Measurements from ENCODE around the gene CELF2.

CELF2 gene

GRCh38 chr10:11262494-11263345 is 245.0 kb downstream of the CELF2 start:
- DNase-seq (ENCODE audit: low read depth in 1 of 2, low spot score in 1 of 2), result no peak

DNA sequence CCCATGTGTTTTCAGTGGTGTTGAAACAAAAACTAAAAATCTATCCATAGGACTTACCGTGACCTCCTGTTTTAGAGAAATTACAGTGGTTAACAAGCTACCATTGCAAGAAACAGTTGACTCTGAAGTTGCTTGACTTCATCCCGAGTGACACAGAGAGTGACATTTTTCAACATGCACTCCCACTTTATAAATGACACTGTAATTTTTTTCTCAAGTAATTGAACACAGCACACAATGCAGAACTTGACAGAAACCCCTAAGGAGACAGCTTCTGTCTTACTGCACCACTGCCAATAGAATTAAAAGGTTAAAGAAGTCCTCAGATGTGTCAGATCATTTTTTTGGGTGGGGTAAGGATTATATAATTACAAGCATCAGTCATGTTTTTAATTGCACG is 246.1 kb downstream of the CELF2 start:
- no peak for DNase-seq (ENCODE audit: low read depth in 1 of 2, low spot score in 1 of 2)

- no peak for DNase-seq (ENCODE audit: low read depth in 1 of 2, low spot score in 1 of 2)
Observed at GRCh38 chr10:11264296-11265048, 246.8 kb downstream of the CELF2 start.

DNA sequence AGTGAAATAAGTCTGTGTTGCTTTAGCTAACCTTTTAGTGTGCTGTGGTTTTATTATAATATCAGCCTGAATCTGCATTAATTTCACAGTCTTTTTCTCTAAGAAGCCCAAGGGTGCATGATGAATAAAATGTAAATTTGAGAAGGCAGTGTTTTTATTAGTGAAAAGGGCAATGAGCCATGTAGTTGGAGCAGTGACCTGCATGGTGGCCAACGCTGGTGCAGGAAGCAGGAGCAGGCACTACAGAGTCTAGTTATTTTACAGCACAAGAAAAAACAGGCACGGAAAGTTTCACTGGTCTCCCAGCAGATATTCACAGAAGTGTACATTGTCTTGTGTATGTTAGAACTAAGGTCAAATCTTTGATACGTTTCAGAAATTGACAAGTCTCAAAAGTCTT is 247.8 kb downstream of the CELF2 start:
- no peak for DNase-seq (ENCODE audit: low read depth in 1 of 2, low spot score in 1 of 2)

GRCh38 chr10:11266426-11266825 is 248.8 kb downstream of the CELF2 start:
- DNase-seq (ENCODE audit: low read depth in 1 of 2, low spot score in 1 of 2), result no peak

DNA sequence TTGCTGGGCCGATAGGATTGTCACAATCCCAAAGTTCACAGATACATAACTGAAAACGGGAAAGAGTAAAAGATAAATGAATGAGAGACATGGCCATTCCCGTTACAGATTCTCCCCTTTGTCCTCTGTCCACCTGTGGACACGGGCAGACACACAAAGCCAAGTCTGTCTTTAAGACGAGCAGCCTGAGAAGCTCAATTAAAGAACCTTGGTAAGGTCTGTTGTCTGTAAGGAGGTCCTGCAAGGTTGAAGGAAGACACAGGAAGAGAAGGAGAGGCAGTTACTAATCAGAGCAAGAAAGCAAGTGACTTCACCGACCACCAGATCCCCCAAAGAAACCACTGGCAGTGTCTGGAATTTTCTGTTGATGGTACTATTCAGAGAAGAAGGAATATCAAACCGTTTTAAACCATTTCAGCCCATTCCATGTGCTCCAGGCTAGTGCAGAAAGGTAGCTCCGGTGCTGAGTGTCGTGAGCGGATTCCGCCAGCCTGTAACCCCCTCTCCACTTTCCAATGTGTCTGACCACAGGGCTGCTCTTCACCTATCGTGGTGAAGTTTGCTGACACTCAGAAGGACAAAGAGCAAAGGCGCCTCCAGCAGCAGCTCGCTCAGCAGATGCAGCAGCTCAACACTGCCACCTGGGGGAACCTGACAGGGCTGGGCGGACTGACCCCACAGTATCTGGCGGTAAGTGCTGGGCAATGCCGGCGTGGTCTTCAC is 252.6 kb downstream of the CELF2 start:
- peak; percentile 52 to 68 for DNase-seq (ENCODE audit: low read depth in 1 of 2, low spot score in 1 of 2)

GRCh38 chr10:11270858-11271179 is 253.1 kb downstream of the CELF2 start:
- DNase-seq (ENCODE audit: low read depth in 1 of 2, low spot score in 1 of 2), result no peak

DNA sequence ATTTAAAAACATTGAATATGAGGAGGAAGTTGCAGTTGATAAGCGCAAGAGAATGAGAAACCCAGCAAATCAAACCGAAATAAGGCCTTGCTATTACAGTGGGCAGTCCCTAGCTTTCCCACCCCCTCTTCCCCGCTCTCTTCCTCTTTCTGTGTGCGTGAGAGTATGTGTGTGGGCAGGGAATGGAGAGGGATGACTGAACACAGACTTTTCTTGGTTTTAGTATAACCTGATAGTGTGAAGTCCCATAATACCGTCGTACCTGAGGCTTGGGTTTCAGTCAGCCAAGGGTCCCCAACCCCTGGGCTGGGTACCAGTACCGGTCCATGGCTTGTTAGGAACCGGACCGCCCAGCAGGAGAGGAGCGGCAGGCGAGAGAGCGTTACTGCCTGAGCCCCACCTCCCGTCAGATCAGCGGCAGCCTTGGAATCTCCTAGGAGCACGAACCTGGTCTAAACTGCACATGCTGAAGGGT is 255.3 kb downstream of the CELF2 start:
- DNase-seq (ENCODE audit: low read depth in 1 of 2, low spot score in 1 of 2), result peak in 1 of 2 donors; percentile 42

DNA sequence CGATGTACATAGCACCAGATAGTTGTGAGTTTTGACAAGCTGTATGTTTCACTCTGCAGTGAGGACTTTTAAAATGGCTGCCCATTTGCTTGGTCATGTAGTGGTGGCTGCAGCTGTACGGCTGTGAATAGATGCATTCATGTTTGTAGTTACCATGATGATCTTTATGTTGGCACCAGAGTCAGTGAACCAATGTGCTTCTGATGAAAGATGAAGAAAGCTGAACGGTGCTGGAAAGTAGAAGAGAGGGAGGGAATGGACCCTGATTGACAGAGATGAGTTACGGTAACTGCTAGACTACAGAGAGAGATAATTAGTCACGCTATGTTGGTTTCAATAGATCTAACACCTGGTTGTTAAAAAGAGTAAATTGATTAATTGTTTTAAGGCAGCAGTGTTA is 256.8 kb downstream of the CELF2 start:
- DNase-seq (ENCODE audit: low read depth in 1 of 2, low spot score in 1 of 2), result no peak

GRCh38 chr10:11275651-11276050 is 258.0 kb downstream of the CELF2 start:
- DNase-seq (ENCODE audit: low read depth in 1 of 2, low spot score in 1 of 2), result no peak

DNA sequence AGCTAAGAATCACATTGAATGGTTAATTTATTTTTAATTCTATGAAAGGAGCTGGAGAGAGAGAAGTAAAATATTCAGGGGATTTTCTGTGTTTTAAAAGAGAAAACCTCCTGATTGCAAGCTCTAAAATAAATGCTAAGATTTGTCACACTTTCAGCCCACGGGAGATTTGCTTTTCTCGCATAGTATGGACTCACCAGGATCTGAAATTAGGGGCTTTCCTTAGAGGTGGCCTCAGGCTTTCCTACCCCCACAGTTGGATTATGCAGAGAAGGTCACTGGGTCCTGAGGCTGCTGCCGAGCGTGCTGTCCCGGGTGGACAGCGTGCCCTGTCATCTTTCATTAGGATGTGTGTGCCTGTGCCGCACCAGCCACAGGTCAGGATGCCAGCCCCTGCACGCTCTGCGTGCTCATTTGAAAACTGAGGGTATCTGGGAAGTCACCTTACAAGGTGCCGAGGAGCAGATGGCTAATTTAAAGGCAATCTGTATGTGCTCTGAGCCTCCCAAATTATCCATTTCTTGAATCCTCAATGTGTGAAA is 258.8 kb downstream of the CELF2 start:
- DNase-seq (ENCODE audit: low read depth in 1 of 2, low spot score in 1 of 2), result no peak

GRCh38 chr10:11279314-11279713 is 261.6 kb downstream of the CELF2 start:
- DNase-seq (ENCODE audit: low read depth in 1 of 2, low spot score in 1 of 2), result no peak

DNA sequence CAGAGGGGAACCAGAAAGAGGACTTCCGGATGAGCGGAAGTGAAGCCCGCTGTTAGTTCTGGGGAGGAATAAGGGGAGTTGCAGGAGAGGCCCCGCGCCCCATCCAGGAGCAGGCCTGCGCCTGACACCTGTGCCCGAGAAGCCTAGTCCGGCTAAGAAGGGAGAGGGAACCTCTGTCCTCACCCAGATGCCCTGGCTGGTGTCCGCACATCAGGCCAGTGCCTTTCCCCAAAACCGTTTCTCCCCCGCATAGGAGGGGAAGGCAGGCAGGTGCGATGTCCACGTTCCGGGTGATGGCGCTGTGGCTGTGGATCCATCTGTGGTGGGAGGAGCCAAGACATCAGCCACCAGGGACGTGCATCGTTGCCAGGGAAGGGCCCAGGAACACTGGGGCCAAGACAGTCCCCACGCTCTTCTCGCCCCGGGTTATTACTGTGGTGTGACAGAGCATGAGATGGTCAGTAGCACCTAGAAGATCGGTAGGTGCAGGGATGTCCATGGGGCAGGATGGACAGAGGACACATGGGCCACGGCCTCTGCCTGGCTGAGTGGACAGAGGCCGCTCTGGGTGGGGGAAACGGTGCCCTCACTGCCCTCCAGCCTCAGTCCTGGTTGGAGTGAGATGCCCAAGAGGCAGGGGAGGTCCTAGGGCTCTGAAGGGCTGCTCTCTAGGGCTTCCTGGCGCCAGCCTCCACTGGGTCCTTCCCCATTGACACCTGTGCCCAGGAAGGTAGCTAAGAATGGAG is 262.7 kb downstream of the CELF2 start:
- no peak for DNase-seq (ENCODE audit: low read depth in 1 of 2, low spot score in 1 of 2)

DNA sequence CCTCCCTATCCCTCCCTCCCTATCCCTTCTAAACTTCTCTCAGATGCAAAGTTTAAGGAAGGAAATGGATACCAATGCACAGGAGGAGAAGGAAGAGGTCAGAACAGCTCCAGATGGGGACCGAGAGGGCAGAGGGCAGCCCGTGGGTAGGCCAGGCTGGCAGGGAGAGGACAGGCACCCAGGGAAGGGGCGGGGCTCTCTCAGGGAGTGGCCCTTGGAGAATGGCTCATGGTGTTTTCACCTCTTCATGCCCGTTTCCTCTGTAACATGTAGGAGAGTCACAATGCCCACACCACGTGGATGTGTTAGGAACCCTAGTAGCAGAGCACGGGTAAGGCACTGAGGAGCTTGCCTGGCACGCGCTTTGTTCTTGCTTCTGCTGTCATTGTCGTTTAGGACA is 264.5 kb downstream of the CELF2 start:
- no peak for DNase-seq (ENCODE audit: low read depth in 1 of 2, low spot score in 1 of 2)

DNA sequence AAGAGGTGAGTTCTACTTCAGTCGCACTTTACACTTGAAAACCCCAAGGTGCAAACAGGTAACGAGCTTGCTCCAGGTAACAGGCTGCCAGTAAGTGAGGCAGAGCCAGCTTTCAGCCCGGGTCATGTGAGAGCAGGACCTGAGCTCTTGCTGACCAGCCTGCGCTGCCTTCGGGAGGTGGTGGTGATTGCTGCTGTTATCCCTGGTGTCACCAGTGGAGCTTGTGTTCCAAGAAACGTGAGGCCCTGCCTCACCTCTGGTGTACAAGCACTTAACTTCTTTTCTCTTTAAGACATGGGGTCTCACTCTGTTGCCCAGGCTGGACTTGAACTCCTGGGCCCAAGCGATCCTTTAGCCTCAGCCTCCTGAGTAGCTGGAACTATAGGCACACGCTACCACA is 265.0 kb downstream of the CELF2 start:
- no peak for DNase-seq (ENCODE audit: low read depth in 1 of 2, low spot score in 1 of 2)

GRCh38 chr10:11284291-11285085 is 266.8 kb downstream of the CELF2 start:
- DNase-seq (ENCODE audit: low read depth in 1 of 2, low spot score in 1 of 2), result no peak

GRCh38 chr10:11285171-11285570 is 267.5 kb downstream of the CELF2 start:
- no peak for DNase-seq (ENCODE audit: low read depth in 1 of 2, low spot score in 1 of 2)

DNA sequence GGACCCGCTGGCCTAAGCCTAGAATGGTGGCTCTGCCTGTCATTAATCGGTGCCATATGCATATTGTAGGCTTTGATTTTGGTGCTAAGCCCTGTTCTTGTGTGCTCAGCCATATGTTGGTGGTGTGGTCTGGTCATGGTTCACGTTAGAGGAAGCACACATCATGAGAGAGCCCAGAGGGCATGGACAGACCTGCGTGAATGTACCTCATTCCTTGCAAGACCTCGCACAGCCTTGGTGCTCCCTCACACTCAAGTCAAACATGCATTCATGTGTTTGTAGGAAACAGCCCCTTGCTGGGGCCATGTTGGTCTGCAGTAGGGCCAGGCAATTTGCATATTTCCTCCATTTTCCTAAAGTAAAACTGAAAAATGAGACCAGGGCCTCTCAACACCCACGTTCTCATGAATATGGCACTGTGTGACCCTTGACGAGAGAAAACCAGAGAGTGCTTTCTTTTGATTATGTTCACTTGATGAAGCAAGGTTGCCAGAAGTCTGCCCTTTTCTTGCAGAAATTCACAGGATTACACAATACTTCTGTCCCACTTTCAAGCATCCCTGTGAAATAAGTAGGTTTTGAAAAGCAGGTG is 268.7 kb downstream of the CELF2 start:
- no peak for DNase-seq (ENCODE audit: low read depth in 1 of 2, low spot score in 1 of 2)

GRCh38 chr10:11288302-11288701 is 270.6 kb downstream of the CELF2 start:
- DNase-seq (ENCODE audit: low read depth in 1 of 2, low spot score in 1 of 2), result no peak
